ENCODE results near the gene MTFP1. TPM values are rescaled to one million over a fixed set of nuclear protein-coding genes. Genes with fewer than 3 reads are reported as not detected.

The MTFP1 gene
- total RNA-seq, 4 donors from 2014 or later = 1.2 to 5.5 (median 3.2) TPM; not detected in 1

DNA sequence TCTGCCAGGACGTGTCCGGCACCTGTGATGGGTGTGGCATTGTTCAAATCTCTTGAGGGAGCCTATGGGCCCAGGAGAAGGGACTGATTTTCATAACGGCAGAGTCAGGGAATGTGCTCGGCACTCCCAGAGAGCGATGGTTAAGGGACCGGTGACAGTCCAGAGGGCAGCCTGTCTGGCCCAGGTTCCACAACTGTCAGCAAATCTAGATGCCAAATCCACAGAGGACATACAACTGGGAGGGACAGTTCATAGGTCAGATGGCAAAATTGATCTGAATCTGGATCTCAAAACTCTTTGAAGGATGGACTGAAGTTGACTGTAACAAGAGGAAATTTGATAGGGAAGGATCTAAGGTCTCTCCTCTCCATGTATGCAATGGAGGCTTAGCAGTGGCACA lies 21.3 kb upstream of the MTFP1 start:
- Histone ChIP-seq H3K9me3 (no peaks in the 10 kb centered on the region), H3K4me1 (no peaks in the 10 kb centered on the region), H3K27ac (no peak overlapping the region), H3K36me3 (no peaks in the 10 kb centered on the region), H3K27me3 (no peaks in the 10 kb centered on the region), H3K4me3 (no peak overlapping the region)
- intact Hi-C loops (cut with DNase I; ENCODE audit: low total_unique reads) = no loop called here
- TF ChIP-seq, protein P1, sequence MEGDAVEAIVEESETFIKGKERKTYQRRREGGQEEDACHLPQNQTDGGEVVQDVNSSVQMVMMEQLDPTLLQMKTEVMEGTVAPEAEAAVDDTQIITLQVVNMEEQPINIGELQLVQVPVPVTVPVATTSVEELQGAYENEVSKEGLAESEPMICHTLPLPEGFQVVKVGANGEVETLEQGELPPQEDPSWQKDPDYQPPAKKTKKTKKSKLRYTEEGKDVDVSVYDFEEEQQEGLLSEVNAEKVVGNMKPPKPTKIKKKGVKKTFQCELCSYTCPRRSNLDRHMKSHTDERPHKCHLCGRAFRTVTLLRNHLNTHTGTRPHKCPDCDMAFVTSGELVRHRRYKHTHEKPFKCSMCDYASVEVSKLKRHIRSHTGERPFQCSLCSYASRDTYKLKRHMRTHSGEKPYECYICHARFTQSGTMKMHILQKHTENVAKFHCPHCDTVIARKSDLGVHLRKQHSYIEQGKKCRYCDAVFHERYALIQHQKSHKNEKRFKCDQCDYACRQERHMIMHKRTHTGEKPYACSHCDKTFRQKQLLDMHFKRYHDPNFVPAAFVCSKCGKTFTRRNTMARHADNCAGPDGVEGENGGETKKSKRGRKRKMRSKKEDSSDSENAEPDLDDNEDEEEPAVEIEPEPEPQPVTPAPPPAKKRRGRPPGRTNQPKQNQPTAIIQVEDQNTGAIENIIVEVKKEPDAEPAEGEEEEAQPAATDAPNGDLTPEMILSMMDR (IDR thresholded peaks at IDR 0.05) = no peak
- TF ChIP-seq POLR2A (IDR thresholded peaks at IDR 0.05) = no peak
- no peak for DNase-seq

DNA sequence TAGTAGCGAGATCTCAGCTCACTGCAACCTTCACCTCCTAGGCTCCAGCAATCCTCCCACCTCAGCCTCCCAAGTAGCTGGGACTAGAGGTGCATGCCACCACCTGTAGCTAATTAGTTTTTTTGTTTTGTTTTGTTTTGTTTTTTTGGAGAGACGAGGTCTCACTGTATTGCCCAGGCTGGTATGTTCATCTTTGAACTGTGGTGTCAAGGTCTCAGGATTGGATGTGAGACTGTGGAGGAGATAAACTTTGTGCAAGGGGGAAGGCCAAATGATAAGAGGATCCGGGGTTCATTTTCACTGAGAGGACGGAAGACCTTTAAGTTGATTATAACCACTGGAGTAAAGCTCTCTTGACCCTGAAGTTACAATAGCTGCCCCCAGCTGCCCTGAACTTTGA lies 19.8 kb upstream of the MTFP1 start:
- Histone ChIP-seq H3K9me3 (no peaks in the 10 kb centered on the region), H3K27ac (no peak overlapping the region), H3K4me1 (no peaks in the 10 kb centered on the region), H3K27me3 (no peaks in the 10 kb centered on the region), H3K36me3 (no peaks in the 10 kb centered on the region), H3K4me3 (no peak overlapping the region)
- TF ChIP-seq, protein P1 (IDR thresholded peaks at IDR 0.05) = no peak
- no peak for TF ChIP-seq POLR2A (IDR thresholded peaks at IDR 0.05)
- intact Hi-C loops (cut with DNase I; ENCODE audit: low total_unique reads) = no loop called here
- DNase-seq = no peak

DNA sequence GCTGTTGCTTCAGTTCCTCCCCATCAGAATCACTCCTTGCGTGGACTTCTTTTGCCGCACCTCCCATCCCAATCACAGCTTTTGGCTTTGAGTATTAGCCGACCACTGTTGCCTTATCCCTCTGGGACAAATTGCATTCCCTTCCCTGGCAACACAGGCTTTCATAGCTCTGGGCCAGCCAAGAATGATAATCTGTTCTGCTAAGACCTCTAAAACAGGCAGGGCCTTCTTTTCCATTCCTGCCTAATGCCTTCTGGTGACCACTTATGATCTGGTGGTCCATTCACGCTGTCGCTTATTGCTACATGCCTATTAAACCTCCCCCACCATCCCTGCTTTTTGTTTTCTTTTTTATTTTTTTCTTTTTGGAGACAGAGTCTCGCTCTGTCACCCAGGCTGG lies 19.2 kb upstream of the MTFP1 start:
- intact Hi-C loops (cut with DNase I; ENCODE audit: low total_unique reads) = no loop called here
- Histone ChIP-seq H3K9me3 (no peaks in the 10 kb centered on the region), H3K4me1 (no peaks in the 10 kb centered on the region), H3K27me3 (no peaks in the 10 kb centered on the region), H3K4me3 (no peak overlapping the region), H3K27ac (no peak overlapping the region), H3K36me3 (no peaks in the 10 kb centered on the region)
- TF ChIP-seq POLR2A (IDR thresholded peaks at IDR 0.05) = no peak
- TF ChIP-seq, protein P1 (IDR thresholded peaks at IDR 0.05) = no peak
- no peak for DNase-seq

DNA sequence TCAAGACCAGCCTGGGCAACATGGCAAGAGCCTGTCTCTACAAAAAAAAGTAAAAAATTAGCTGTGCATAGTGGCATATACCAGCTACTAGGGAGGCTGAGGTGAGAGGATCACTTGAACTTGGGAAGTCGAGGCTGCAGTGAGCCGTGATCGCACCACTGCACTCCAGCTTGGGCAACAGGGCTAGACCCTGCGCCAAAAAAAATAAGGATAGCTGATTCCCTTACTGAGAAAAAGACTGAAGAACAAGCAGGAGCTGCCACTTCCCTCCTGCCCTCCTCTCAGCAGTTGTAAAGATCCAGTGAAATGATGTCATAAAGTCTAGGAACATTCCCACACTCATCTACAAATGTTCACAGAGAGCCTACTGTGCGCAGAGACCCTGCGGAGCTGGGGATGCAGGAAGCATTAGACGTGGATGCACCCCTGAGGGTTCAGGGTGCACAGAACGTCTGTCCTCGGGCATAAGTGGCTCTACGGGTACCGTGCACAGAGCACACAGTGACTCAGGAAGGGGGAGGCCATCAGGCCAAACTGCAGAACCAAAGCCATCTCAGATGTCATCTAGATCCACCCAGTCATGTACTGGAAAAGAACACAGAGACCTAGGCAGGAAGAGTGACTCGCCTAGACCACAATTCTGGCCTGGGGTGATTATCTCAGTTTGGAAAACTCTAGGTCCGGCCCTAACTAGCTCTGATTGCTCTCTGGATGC lies 17.0 kb upstream of the MTFP1 start:
- DNase-seq = no peak
- intact Hi-C loops (cut with DNase I; ENCODE audit: low total_unique reads) = no loop called here
- H3K9me3 ChIP-seq = no peaks in the 10 kb centered on the region
- TF ChIP-seq POLR2A (IDR thresholded peaks at IDR 0.05) = no peak
- TF ChIP-seq, protein P1 (IDR thresholded peaks at IDR 0.05) = no peak
- no peaks in the 10 kb centered on the region for H3K36me3 ChIP-seq
- no peaks in the 10 kb centered on the region for H3K27me3 ChIP-seq
- no peak overlapping the region for H3K27ac ChIP-seq
- no peaks in the 10 kb centered on the region for H3K4me1 ChIP-seq
- H3K4me3 ChIP-seq = no peak overlapping the region

DNA sequence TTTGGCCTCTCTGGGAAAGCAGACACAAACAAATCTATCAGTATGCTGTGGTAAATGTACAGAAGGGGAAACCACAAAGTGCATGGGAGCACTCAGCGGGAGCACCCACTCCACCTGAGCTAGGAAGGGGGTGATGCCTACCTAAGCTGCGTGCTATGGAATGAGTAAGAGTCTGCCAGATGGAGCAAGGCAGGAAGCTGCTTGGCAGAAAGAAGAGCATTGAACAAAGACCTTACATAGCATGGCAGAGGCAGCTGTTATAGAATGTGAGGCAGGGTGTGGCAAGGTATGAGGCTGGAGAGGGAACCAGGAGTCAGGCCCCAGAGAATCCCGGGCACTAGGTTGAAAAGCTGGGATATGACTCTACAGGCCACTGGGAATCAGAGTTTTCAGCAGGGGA lies 13.8 kb upstream of the MTFP1 start:
- Histone ChIP-seq H3K27ac (no peak overlapping the region), H3K4me1 (no peaks in the 10 kb centered on the region), H3K4me3 (no peak overlapping the region), H3K36me3 (no peaks in the 10 kb centered on the region), H3K27me3 (no peaks in the 10 kb centered on the region), H3K9me3 (no peaks in the 10 kb centered on the region)
- no peak for TF ChIP-seq POLR2A (IDR thresholded peaks at IDR 0.05)
- TF ChIP-seq, protein P1 (IDR thresholded peaks at IDR 0.05) = no peak
- DNase-seq = no peak
- intact Hi-C loops (cut with DNase I; ENCODE audit: low total_unique reads) = no loop called here
